Measurements from ENCODE around the gene UROC1.
A peak's percentile ranks its signal among the peaks of the same experiment; 100 is the strongest.

Gene UROC1

DNA sequence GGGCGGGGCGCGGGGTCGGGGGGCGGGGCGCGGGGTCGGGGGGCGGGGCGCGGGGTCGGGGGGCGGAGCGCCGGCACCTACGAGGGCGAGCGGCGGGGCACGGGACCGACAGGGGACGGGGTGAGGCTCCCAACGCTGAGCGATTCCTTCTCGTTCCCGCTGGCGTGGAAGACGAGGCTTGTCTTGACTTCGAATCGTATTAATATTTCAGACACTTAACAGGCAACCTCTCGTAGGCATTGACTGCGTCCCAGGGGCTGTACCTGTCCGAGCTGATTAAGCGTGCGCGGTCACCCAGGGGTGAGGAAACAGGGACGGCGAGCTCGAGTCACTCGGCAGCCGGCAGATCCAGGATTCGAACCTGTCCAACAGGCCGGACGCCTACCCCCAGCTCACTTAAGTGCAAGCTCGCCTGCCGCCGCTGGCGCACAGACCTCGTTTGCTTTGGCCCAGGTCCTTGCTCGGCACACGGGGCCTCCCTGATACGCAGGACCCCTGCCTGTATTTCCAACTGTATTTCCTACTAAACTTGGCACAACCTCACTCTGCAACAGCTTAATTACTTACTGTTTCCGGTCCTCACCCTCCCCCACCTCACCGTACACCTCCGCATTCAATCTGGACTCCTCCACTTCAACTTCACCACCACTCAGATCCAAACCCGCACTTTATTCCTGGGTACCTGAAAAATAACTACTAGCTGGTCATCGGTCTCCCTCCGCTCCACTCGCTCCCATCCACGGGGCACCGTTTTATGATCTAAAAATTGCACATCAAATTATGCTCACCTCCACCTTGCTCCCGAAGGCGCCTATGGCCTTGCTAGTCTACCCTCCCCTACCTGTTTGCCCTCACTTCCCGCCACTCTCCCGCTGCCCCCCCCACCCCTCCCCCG, 41.2 kb downstream of the UROC1 start:
- peak; percentile 42 for DNase-seq

DNA sequence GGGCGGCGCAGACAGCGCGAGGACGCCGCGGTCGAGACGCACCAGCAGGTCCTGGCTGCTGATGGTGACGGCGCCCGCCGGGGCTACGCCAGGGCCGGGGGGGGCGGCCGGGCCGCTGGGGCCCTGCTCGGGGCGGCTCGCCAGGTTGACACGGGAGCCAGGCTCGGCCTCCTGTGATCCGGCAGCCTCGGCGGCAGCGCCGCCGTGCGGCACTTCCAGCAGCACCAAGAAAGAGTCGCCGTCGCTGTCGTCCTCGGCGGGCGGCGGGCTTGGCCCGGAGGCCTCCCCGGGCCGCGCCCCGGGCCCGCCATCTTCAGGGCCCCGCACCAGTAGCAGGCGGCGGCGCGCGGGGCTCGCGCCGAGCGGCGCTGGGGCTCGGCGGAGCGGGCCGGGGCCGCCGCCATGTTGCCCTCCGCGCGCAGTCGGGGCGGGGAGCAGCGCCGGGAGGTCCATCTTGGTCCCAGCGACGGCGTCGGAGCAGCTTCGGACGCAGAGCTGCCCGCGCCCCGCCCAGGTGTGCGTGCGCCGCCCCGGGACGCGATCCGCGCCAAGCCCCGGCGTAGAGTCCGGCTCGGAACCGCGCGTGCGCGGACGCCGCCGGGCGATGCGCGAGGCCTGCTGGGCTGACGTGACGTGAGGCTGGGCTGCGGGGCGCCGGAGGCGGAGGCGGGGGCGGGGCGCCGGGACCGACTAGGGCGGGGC, 42.0 kb downstream of the UROC1 start, which contains the start of gene ZXDC:
Gene ZXDC (minus strand): TSS at position 479 of the 702 bp plus-strand sequence. CDS start 26 bp downstream, at position 453.
- DNase-seq, result peak; percentile 91

DNA sequence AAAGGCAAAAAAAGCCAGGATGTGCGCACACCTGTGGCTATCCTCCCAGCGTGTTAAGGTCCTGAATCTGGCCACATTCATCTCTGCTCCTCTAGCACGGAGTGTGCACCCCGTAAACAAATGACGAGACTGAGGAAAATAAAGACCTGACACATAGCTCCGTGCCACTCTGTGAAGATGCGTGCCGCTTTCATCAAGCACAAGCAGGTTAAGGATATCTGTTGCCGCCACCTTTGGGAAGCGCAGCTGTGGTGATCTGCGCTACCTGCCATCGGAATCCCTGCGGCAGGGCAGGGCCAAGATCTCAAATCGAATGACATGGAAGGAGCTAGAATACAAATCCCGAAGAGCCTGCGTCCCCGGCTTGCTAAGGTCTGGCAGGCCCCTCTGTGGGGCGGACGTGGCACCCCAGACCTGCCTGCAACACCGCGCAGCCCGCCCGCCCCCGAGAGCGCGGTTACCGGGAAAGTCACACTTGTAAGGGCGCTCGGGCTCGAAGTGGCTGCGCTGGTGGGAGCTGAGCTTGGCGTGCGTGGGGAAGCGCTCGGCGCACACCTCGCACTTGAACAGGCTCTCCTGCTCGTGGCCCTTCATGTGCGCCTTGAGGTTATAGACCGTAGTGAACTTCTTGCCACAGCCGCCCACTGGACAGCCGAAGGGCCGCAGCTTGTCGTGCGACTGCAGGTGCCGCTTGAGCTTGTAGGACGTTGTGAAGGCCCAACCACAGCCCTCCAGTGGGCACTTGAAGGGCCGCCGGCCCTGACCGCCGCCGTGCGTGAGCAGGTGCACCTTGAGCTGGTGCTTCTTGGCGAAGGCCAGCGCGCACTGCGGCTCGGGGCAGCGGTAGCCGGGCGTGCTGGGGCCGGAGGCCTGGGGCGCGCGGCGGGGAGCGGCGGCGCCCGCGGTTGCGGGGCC, 42.8 kb downstream of the UROC1 start:
- DNase-seq, result no peak

DNA sequence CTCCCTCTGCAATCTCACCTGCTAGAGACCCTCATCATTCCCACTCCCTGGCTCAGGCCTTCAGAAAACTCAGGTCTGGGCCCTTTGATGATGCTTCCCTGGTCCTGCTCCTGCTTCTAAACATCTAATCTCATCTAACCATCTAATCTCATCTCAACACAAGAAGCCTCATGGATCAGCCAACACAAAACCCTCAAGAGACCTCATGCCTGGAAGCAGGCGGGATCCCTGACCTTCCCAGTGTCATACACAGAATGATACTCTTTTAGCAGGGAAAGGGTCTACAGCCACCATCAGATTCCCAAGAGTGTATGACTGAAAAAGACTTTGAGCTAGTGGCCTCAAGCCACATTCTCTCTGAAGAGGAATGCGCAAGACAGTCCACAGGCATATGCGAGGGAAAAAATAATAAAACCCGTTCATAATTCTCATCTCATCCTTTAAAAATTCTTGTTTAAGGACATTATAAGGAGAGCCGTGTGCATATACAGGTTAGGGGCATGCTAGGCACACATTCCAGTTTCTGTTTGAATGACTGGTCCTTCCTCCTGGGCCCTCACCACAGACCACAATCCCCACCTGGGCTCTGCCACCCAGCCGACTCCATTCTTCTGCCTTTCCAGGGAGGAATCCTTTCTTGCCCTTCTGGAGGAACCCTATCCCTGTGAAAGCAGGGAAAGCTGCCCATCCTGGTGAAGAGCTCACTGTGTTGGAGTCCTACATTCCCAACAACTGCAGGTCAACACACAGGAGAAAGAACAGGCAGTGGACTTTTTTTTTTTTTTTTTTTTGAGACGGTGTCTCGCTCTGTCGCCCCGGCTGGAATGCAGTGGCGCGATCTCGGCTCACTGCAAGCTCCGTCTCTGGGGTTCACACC, 44.0 kb downstream of the UROC1 start:
- no peak for DNase-seq

DNA sequence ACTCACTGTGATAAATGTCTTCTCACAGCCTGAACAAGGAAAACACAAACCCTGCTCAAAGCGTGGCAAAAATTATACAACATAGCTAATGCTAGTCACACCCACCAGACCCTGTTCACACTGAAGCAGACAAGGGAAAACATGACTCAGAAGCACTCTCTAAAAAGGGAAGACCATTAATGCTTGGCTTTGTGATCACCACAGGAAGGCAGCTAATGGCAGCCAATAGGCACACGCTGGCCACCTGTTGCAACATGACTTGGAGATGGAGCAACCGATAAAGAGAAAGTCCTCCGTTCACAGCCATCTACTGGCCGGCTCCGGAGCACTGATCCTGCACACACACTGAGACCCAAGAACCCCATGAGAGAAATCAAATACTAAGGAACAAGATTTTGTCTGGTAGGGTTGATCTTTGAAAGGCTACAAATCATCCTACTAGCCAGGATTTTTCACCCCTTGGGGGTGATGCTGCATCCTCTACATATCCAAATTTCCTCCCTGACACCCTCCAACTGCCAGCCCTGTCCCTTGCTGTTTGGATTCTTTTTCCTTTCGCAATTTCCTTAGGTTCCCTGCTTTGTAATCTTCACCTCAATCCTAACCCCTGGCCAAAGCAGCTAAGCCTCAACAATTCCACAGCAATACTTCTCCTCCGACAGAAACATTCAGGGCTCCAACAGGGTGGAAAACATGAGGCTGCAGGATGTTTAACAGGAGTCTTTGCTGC, 45.1 kb downstream of the UROC1 start:
- DNase-seq, result peak; percentile 8

DNA sequence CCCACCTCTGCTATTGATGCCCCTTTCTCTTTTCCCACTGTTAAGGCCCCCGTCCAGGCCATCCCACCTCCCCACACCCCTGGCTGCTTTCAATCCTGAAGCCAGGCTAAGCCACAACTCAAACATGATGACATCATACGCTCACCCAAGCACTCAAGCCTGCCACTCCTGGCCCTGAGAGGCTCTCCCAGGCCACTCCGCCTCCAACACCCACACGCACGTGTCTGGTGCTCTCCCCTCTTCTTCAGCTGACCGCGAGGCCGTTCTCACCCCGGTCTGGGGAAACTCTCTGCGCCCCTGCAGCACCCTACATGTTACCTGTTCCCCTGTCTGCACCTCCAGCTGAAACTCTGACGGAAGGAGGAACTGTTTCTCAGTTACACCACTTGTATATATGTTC, 48.1 kb downstream of the UROC1 start:
- no peak for DNase-seq

DNA sequence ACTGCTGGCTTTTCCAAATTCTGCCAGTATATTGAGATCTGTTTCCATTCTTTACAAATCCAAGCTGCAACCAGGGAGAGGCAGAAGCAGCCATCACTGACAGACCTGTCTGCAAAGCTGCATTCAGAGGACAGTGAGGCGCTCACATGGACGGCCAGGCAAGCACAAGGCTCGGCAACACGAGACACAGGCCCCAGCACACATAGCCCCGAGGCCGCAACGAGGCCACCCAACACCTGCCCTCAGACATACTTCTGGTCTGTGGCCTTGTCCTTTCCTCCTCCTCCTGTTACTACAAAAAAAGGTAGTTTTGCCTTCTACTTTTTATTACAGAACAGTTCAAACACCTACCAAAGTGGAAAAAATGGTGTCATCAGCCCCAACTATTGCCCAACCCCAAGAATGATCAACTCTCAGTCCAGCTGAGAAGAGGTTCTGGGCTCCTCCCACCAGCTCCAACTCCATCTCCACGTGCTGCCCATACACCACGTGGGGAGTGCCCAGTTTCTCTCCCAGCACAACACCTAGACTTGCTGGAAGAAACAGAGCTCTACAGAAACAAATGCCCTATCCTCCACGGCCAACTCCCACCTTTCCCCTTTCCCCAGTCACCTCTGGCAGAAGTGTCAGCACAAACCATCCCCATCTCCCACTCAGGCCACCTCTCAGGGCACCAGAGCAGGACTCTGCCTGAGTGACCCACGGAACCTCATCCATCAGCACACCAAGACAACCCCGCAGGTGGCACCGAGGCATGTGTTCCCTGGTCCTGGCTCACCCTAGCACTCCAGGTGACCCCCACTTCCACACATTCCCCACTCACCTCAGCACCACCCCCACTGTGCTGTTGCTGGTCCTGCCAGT, 49.3 kb downstream of the UROC1 start:
- no peak for DNase-seq

DNA sequence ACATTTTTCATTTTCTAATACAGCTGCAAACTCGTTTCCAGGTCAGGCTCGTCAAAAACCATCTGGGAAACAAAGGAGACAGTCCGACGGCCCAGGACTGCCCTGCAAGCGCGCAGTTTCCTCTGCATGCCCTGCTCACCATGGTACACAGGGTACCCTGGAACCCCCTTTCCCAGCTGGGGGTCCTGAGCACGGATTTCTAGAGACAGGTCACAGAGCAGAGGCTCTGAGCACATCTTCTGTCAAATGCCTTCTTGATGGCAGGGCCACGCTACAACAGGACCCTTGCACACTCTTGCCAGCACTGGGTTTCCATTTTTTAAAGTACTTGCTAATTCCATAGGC, 50.0 kb downstream of the UROC1 start:
- no peak for DNase-seq

DNA sequence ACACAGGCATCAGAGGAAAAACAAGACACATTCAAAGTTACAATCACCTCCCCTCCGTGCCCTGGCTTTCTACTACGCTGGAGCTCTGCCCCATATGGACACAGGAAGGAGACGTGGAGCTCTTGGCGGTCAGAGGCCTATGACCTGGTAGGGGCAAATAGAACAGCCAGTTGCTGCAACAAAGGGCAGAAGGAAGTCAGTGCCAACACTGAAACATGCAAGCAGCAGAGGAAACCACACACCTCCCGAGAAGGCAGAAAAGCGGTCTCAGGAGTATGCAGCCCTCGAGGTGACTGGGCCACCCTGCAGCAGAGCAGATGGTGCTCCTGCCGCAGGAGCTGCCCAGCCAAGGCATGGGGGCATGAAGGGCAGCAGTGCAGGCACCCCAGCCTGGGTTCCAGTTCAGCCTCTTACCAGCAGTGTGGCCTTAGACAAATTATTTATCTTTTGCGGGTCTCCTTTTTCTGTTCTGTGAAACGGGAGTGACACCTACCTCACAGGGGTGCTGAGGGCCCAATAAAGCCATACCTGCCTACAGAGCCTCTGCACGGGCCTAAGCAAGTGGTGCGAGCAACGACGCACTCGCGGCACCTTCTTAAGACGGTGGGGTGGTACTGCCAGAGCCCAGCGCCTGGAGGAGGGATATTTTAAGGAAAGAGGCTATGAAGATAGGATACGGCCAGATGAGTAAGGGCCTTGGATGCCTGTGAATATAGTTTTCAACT, 50.5 kb downstream of the UROC1 start:
- no peak for DNase-seq

DNA sequence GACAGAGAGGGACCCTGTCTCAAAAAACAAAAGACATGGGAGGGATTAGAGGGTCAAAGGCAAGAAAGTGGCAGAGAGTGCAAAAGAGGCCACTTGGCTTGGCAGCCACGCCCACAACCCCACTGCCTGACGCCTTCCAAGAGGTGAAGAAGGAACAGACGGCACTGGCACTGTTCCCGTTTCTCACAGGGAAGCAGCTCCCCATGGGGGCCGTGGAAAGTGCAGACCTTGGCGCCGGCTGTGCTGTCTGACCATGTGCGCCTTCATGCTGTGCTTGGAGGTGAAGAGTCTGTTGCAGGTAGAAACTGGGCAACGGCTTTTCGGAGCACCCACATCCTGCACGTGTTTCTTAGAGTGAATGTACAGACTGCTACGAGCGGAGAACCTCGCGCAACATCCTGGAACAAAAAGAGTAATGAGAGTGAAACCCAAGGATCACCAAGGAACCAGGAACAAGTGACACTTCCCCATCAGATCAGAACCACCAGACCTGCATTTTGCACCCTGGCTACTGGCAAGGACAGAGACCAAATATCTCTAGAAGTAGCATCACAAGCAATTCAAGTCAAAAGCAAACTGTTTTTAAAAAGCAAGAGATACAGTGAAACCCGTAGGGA, 51.5 kb downstream of the UROC1 start:
- peak; percentile 38 for DNase-seq

DNA sequence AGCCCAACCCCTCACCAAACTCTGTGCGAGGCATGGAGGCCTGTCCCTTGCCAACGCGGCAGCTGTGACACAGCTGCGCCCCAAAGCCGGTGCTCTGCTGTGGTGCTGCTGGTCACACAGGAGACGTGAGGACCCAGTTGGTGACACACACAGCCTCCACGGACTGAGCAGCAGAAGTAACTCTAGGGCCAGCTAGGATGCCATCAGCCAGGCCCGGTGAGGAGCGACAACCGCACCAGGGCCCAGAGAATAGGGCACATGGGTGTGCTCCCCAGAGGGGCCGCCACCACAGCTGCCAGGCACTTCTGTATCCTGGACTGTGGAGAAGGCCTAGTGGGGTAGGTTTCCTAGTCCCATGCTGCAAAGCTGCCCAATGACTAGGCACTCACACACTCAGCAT, 52.6 kb downstream of the UROC1 start:
- DNase-seq, result no peak

DNA sequence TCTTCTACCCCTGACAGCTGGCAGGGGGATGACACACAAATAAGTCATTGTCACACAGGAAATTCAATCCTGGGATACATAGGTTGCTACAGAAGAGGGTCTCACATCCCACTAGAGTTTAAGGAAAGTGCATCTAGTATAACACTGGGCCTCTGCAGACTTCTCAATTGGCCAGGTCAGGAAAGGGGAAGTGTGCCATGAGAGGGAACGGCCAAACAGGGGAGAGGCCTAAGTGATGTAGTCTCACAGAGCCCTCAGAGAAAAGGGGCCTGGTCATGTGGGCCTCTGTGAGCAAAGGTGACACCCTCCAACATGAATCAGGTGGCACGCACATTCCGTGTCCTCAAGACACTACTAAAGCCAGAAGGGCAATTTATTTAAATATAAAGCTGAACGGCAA, 53.1 kb downstream of the UROC1 start:
- DNase-seq, result no peak

DNA sequence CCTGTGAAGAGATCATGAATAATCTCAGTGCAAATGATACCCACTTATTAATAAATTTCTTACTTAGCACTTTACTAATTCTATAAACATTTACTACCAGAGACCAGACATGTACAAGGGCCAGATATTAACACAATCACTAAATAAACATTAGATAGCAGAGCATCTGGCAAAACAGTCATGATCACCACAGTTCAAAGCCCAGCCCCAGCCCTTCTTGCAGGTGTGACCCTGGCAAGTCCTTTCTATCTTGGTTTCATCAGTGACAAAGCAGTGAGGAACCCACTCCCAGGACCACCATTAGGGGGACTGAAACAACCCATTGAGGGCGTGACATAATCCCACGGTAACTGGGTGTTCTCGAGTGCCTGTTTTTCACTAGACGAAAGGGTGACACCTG, 53.5 kb downstream of the UROC1 start:
- DNase-seq, result no peak

DNA sequence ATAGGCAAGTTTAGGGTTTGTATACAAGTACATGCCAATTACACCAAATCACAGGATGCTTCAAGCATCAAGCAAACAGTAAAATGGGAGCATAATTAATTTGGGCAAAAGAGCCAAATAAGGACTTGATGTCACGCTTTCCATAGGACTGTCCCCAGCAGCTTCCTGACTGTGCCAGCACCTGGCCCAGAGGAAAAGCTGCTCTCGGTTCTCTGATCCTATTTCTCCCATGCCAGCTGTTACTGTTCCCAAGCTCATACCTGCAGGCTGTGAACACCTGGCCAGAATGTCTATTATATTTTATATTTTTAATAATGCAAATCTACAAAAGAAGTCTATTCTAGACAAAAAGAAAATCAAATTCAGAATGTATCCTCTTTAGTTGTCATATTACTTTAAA, 54.1 kb downstream of the UROC1 start:
- no peak for DNase-seq

DNA sequence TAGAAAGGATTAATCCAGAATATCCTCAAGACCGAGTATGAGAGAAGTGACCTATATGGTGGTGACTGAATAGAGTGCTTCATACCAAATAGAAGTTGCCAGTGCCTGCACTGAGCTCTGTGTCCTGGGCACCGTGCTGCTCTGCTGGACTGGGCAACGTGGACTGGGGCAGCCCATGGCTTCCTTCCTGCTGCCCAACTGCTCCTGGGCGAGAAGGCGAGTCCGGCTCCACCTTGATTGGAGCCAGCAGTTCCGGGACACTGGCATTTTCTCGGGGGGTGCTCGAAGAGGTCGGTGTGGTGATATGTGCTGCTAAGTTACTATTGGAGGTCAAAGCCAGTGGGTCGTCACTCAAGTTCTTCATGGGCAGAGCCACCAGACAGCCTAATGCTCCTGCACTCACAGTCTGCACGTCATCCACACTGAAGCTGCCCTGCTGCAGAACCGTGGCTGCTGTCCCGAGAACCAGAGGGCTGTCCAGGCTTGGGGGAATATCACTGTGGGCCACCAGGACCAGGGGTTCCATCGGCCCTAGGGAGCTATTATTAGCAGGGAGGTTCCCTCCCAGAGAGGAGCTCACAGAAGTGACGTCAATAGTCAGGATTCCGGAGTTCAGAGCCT, 56.0 kb downstream of the UROC1 start:
- DNase-seq, result no peak

DNA sequence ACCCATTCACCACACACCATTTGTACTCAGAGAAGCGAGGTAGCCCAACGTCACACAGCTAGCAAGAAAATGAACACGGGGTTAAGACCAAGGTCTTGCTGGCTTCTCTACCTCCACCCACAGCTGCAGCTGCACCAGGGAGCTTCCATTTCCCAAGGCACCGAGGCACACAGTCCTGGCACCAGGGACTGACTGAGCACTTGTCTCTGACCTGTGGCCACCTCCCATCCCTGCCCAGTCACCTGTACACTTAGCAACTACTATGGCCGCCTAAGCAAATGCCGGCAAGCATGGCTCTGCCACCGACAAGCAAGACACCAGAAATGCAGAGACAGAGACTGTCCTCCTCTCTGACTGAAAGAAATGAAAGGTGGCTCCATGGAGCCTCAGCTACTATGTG, 57.2 kb downstream of the UROC1 start:
- no peak for DNase-seq

DNA sequence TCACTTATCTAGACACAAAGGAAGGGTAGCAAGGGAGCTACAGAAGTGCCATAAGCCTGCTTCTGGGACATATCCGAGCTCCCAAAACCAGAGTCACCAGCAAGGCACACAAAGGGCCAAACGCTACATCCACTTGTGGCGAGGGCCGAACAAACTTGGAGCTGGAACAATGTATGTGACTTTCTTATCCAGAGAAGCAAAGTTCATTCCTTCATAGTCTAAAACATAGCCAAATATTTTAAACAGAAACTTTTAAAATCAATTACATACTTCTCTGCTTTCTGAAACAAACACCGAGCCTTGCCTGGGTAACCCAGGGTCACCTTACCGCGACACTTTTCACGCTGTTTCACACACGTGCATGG, 57.8 kb downstream of the UROC1 start:
- no peak for DNase-seq

DNA sequence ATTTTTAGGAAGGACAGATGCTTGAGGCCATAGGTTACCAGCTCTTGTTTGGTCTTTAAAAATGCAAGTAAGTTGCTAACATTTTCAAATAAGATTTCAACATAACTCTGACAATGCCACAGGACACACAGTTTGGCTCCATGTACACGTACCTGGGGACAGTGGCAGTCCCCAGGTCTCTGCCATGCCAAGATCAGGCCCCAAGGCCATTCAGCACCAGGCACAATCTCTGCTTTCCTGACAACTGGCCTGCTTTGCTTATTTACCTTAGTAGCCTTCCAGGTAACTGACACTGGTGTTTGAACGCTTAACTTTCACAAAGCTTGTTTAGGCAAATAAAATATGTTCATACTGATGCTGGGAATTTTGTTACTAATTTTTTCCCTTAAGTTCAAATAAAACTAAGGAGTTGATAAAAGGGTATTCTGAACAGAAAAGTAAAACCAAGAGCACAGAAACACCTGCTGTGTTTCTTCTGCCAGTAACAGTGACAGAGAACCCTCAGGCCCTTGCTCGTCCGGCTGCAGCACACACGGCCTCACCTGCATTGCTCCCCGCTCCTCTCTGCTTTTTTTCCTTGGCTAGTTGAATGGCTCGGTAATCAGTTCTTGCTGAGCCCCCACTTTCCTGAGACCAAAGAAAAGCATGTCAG, 58.3 kb downstream of the UROC1 start:
- DNase-seq, result no peak

All from NCI-H446 treated with DMSO at 0.1 percent for 48 hours (cell line).